Endothelial cell of umbilical vein (primary cell): ENCODE measurements around the gene C17orf67. TPM values are rescaled to one million over a fixed set of nuclear protein-coding genes. Genes with fewer than 3 reads are reported as not detected.

Source experiments
- BruUV-seq: library from RNA; stranded (reverse); fragments of 400-500 nt; replicated peaks from 2 replicates; lab custom pipeline; 2021; lab: Mats Ljungman, UMichigan
- CTCF ChIA-PET: fragments of 300-600, 350-600 bp; sonication (Branson Sonifier 250); formaldehyde crosslinking; loops from one replicate; lab custom pipeline; 2021; ENCODE audit warnings: antibody characterized with exemption, inconsistent platforms; lab: Charles Lee
- POLR2A ChIA-PET: fragments of 300-600, 350-600 bp; sonication (Branson Sonifier 250); formaldehyde crosslinking; loops from one replicate; lab custom pipeline; 2021; ENCODE audit warnings: antibody characterized with exemption, inconsistent platforms; lab: Charles Lee
- DNase-seq: peaks from one replicate; pipeline ENCODE4 v3.0.0-alpha.2; 2011; ENCODE audit warnings: low read depth, low spot score
- FAIRE-seq: peaks from 2 replicates; lab custom pipeline; 2011; peaks lifted over from hg19 to GRCh38; lab: Jason Lieb, UNC
- H2AFZ ChIP-seq: 2 replicates; pipeline ENCODE4 v1.6.0; 2012; ENCODE audit warnings: low read depth, low read length, control low read depth, inconsistent platforms
- H3K27ac ChIP-seq: 2 replicates; pipeline ENCODE4 v1.5.1; 2011; ENCODE audit warnings: low read depth, mild to moderate bottlenecking, control low read depth, low read length, moderate library complexity; ENCODE audit not compliant: insufficient read depth
- H3K27me3 ChIP-seq, 2 experiments: 2 replicates each; pipeline versions ENCODE4 v1.6.0 to v1.6.1; 2011; ENCODE audit warnings: low read length in 2 of 2, mixed read lengths in 1 of 2; ENCODE audit not compliant: control insufficient read depth in 2 of 2, insufficient read depth in 2 of 2
- H3K36me3 ChIP-seq, 2 experiments: 2 replicates in 1 of 2; 3 replicates in 1 of 2; pipeline ENCODE4 v1.5.1; 2011; ENCODE audit warnings: low read length in 2 of 2, mild to moderate bottlenecking in 1 of 2, moderate library complexity in 1 of 2; ENCODE audit not compliant: control insufficient read depth in 2 of 2, insufficient read depth in 2 of 2; ENCODE audit errors: extremely low read depth in 1 of 2
- H3K4me1 ChIP-seq: 3 replicates; pipeline ENCODE4 v1.5.1; 2011; ENCODE audit warnings: mild to moderate bottlenecking, low read length; ENCODE audit not compliant: control insufficient read depth, insufficient read depth; ENCODE audit errors: extremely low read depth
- H3K4me2 ChIP-seq: 2 replicates; pipeline ENCODE4 v1.6.1; 2011; ENCODE audit warnings: low read length, control low read depth, mixed read lengths; ENCODE audit not compliant: insufficient read depth
- H3K4me3 ChIP-seq, 3 experiments: fragments of 200-600 bp in 1 of 3; sonication (generic), shearing (Covaris generic) in 1 of 3; replicated peaks in 1 of 3; 2 replicates each; pipeline ENCODE4 v1.5.1; 2011 to 2016; ENCODE audit warnings: control low read depth in 3 of 3, low read length in 3 of 3, mild to moderate bottlenecking in 2 of 3, inconsistent platforms in 1 of 3, low read depth in 1 of 3, moderate library complexity in 1 of 3; ENCODE audit not compliant: insufficient read depth in 1 of 3
- H3K79me2 ChIP-seq: 2 replicates; pipeline ENCODE4 v1.6.0; 2012; ENCODE audit warnings: low read length, inconsistent platforms; ENCODE audit not compliant: control insufficient read depth, insufficient read depth
- H3K9ac ChIP-seq: replicated peaks from 2 replicates; pipeline ENCODE3; 2011; ENCODE audit warnings: low read length, control low read depth; ENCODE audit not compliant: insufficient read depth; ENCODE audit errors: extremely low read depth
- H3K9me1 ChIP-seq: replicated peaks from 3 replicates; pipeline ENCODE4 v1.6.0; 2011; ENCODE audit warnings: mild to moderate bottlenecking, low read length; ENCODE audit not compliant: control insufficient read depth, insufficient read depth; ENCODE audit errors: extremely low read depth
- H3K9me3 ChIP-seq: replicated peaks from 2 replicates; pipeline ENCODE4 v1.5.1; 2012; ENCODE audit warnings: low read length, inconsistent platforms; ENCODE audit not compliant: control insufficient read depth, insufficient read depth
- H4K20me1 ChIP-seq: replicated peaks from 2 replicates; pipeline ENCODE3; 2011; ENCODE audit warnings: mild to moderate bottlenecking, low read length; ENCODE audit not compliant: control insufficient read depth, insufficient read depth; ENCODE audit errors: extremely low read depth
- EZH2 ChIP-seq: IDR thresholded peaks from 2 replicates; pipeline ENCODE4 v1.6.1; 2012; ENCODE audit warnings: borderline replicate concordance, low read depth, mild to moderate bottlenecking, moderate library complexity, low read length, inconsistent platforms; ENCODE audit not compliant: severe bottlenecking
- FOS ChIP-seq: IDR thresholded peaks from 2 replicates; pipeline ENCODE4 v1.6.1; 2011; ENCODE audit warnings: mild to moderate bottlenecking, low read length, moderate library complexity, borderline replicate concordance; ENCODE audit not compliant: insufficient read depth
- GATA2 ChIP-seq: IDR thresholded peaks from 2 replicates; pipeline ENCODE4 v1.7.0; 2011; ENCODE audit warnings: low read depth, mild to moderate bottlenecking, moderate library complexity, mixed read lengths, low read length; ENCODE audit not compliant: insufficient read length, insufficient read depth
- JUN ChIP-seq: IDR thresholded peaks from 2 replicates; pipeline ENCODE4 v1.6.1; 2011; ENCODE audit warnings: borderline replicate concordance, low read depth; ENCODE audit not compliant: insufficient read length, insufficient read depth
- MYC ChIP-seq: IDR thresholded peaks from one replicate; pipeline ENCODE4 v1.6.1; 2011; ENCODE audit warnings: mild to moderate bottlenecking, low read depth, low read length
- POLR2A ChIP-seq: IDR thresholded peaks from 2 replicates; pipeline ENCODE4 v1.6.1; 2012; ENCODE audit warnings: low read depth, mild to moderate bottlenecking, control low read depth, low read length
- POLR2AphosphoS5 ChIP-seq: IDR thresholded peaks from 2 replicates; pipeline ENCODE4 v1.6.1; 2012; ENCODE audit warnings: low read depth, mild to moderate bottlenecking, control low read depth, low read length, moderate library complexity; ENCODE audit not compliant: insufficient read depth
- dilution Hi-C: fragments of 300-500 bp; cut with MboI; formaldehyde crosslinking; loops from one replicate; pipeline ENCODE4 v1.15.0; 2019; ENCODE audit warnings: low sequenced_read_pairs; ENCODE audit not compliant: extremely low pct_ligation_motif_present
- intact Hi-C: fragments of 100-400 bp; cut with micrococcal nuclease; formaldehyde crosslinking; loops from one replicate; pipeline ENCODE4 v1.10.0; 2022
- polyA plus RNA-seq, 4 experiments: library from polyadenylated mRNA; depleted of rRNA in 3 of 4; stranded (reverse) in 3 of 4; unstranded in 1 of 4; fragments of >200 nt; gene quantifications; 2 replicates each; pipeline versions ENCODE4 v1.2.1 to v1.2.3, GENCODE V29; 2011 to 2012; ENCODE audit warnings: missing spikeins in 1 of 4
- total RNA-seq: library from RNA; stranded (reverse); gene quantifications from 2 replicates; pipeline ENCODE4 v1.2.3, GENCODE V29; 2021
- TF ChIP-seq, protein P1 (sequence below): IDR thresholded peaks from 2 replicates; pipeline ENCODE4 v1.6.1; 2011; ENCODE audit not compliant: insufficient read depth, insufficient read length
- TF ChIP-seq, protein P2 (sequence below), 2 donors: IDR thresholded peaks; 1 replicate in 1 of 2; 2 replicates in 1 of 2; pipeline ENCODE4 v1.5.1; 2011; ENCODE audit warnings: low read length in 2 of 2, mild to moderate bottlenecking in 2 of 2, moderate library complexity in 2 of 2, control low read depth in 1 of 2, inconsistent platforms in 1 of 2, low read depth in 1 of 2; ENCODE audit not compliant: insufficient read depth in 1 of 2; ENCODE audit errors: extremely low read depth in 1 of 2

Gene C17orf67
- total and polyA plus RNA-seq, 2 donors (not counting 3 experiments of a cell fraction or from before 2014, with no cell fraction given), result 1.9 to 5.8 TPM

DNA sequence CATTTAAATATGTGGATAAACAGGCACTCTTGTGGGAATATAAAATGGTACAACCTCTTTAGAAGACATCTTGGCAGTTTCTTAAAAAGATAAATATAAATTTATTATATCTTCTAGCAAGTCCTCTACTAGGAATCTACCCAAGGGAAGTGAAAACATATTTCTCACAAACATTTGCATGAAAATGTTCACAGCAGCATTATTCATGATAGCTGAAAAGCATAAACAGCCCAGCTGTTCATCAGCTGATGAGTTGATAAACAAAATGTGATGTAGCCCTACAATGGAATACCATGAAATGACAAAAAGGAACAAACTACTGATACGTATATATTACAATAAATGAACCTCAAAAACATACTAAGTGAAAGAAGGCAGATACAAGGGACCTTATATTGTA lies 12.2 kb upstream of the C17orf67 start:
- dilution Hi-C loops, result no loop called here
- POLR2A ChIA-PET, result no interaction called here
- no peak overlapping the region for H2AFZ ChIP-seq
- H3K27me3 ChIP-seq, result no peaks in the 10 kb centered on the region
- DNase-seq (no peak), FAIRE-seq (no peak)
- peaks cover 5 to 8% of the 10 kb centered on the region in 2 experiments for H3K36me3 ChIP-seq
- no peaks in the 10 kb centered on the region for H3K9me3 ChIP-seq
- H3K27ac ChIP-seq, result no peak overlapping the region
- no peak overlapping the region for H3K4me2 ChIP-seq
- H4K20me1 ChIP-seq, result no peaks in the 10 kb centered on the region
- no peaks in the 10 kb centered on the region for H3K79me2 ChIP-seq
- no TSS peak for BruUV-seq
- no peak for TF ChIP-seq GATA2
- TF ChIP-seq FOS, result no peak
- TF ChIP-seq POLR2A, result no peak
- TF ChIP-seq POLR2AphosphoS5, result no peak
- TF ChIP-seq JUN, result no peak
- TF ChIP-seq, protein P1, sequence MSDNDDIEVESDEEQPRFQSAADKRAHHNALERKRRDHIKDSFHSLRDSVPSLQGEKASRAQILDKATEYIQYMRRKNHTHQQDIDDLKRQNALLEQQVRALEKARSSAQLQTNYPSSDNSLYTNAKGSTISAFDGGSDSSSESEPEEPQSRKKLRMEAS, result no peak
- TF ChIP-seq, protein P2, sequence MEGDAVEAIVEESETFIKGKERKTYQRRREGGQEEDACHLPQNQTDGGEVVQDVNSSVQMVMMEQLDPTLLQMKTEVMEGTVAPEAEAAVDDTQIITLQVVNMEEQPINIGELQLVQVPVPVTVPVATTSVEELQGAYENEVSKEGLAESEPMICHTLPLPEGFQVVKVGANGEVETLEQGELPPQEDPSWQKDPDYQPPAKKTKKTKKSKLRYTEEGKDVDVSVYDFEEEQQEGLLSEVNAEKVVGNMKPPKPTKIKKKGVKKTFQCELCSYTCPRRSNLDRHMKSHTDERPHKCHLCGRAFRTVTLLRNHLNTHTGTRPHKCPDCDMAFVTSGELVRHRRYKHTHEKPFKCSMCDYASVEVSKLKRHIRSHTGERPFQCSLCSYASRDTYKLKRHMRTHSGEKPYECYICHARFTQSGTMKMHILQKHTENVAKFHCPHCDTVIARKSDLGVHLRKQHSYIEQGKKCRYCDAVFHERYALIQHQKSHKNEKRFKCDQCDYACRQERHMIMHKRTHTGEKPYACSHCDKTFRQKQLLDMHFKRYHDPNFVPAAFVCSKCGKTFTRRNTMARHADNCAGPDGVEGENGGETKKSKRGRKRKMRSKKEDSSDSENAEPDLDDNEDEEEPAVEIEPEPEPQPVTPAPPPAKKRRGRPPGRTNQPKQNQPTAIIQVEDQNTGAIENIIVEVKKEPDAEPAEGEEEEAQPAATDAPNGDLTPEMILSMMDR (IDR thresholded peaks at IDR 0.05; ENCODE audit: extremely low read depth in 1 of 2, insufficient read depth in 1 of 2, low read depth in 1 of 2, low read length in 2 of 2), result no peak
- TF ChIP-seq EZH2, result no peak
- TF ChIP-seq MYC, result no peak
- no peaks in the 10 kb centered on the region for H3K9me1 ChIP-seq
- H3K4me3 ChIP-seq, result no peak overlapping the region
- H3K9ac ChIP-seq, result no peak overlapping the region
- intact Hi-C loops, result no loop called here
- H3K4me1 ChIP-seq, result no peaks in the 10 kb centered on the region
- CTCF ChIA-PET, result interaction anchor here (1.6 kb wide), 1 partner anchor 26 kb away, joined by 4 read pairs; no protein-coding TSS in a partner anchor
